T-helper 2 cell treated with Interferon-gamma antibody and Interleukin-4, amounts not matched to agents 5 μg/mL and 100 μg/mL, for 36 hours (primary cell): Measurements from ENCODE around the gene NELFCD.
"Not testable (repeated sequence)": the region's sequence is repeated elsewhere in the genome, so short reads cannot be mapped to it uniquely, and the experiment has no call there.

Experiments
- DNase-seq: peaks from one replicate; pipeline ENCODE4 v3.0.0; 2021; ENCODE audit warnings: low spot score
- H3K27ac Mint-ChIP-seq: one replicate; pipeline ENCODE4 v1.8.0; 2021; ENCODE audit warnings: mild to moderate bottlenecking, mixed read lengths
- H3K27me3 Mint-ChIP-seq: one replicate; pipeline ENCODE4 v1.8.0; 2021; ENCODE audit warnings: low read depth, mixed read lengths
- H3K36me3 Mint-ChIP-seq: one replicate; pipeline ENCODE4 v1.8.0; 2021; ENCODE audit warnings: low read depth, mixed read lengths
- H3K4me1 Mint-ChIP-seq: one replicate; pipeline ENCODE4 v1.8.0; 2021; ENCODE audit warnings: low read depth, mixed read lengths
- H3K4me3 Mint-ChIP-seq: one replicate; pipeline ENCODE4 v1.8.0; 2022; ENCODE audit warnings: mild to moderate bottlenecking, moderate library complexity, mixed read lengths
- H3K9me3 Mint-ChIP-seq: one replicate; pipeline ENCODE4 v1.8.0; 2021; ENCODE audit warnings: mixed read lengths

The NELFCD gene, protein sequence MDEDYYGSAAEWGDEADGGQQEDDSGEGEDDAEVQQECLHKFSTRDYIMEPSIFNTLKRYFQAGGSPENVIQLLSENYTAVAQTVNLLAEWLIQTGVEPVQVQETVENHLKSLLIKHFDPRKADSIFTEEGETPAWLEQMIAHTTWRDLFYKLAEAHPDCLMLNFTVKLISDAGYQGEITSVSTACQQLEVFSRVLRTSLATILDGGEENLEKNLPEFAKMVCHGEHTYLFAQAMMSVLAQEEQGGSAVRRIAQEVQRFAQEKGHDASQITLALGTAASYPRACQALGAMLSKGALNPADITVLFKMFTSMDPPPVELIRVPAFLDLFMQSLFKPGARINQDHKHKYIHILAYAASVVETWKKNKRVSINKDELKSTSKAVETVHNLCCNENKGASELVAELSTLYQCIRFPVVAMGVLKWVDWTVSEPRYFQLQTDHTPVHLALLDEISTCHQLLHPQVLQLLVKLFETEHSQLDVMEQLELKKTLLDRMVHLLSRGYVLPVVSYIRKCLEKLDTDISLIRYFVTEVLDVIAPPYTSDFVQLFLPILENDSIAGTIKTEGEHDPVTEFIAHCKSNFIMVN

DNA sequence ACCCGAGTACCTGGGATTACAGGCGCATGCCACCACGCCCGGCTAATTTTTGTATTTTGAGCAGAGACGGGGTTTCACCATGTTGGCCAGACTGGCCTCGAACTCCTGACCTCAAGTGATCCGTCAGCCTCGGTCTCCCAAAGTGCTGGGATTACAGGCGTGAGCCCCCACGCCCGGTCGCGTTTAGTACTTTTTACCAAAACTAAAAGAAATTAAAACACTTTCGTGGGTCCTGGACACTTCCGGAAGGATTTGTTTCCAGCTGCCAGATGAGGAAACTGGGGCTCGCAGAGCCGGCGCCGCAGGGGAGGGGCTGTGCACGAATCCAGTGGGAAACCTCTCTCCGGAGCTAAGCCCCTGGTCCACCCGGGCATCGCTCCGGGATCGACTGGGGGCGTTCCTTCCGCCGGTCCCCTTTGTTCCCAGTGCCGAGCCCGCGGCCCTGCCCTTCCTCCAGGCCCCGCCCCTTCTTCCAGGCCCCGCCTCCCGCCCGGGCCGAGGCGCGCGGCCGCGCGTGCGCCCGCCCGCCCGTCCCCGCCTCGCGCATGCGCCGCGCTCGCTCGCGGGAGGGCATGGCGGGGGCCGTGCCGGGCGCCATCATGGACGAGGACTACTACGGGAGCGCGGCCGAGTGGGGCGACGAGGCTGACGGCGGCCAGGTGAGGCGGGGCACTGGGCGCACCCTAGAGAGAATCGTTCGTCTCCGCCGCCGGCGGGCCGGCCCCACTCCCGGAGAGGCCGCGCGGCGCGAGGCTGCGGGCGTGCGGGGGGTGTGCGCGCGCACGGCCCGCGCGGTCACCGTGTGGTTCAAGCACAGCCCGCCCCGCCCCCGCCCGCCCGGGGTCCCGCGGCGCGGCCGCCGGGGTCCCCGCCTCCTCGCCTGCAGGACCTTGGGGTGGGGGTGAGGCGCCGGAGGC, at the start of gene NELFCD:
NELFCD (plus strand) TSS at position 546 of the 917 bp plus-strand sequence; CDS start at position 600, 54 bp downstream.
- Mint-ChIP-seq H3K9me3 (no peaks in the 10 kb centered on the region), H3K27ac (peak within 1 kb of the TSS; percentile 90)

DNA sequence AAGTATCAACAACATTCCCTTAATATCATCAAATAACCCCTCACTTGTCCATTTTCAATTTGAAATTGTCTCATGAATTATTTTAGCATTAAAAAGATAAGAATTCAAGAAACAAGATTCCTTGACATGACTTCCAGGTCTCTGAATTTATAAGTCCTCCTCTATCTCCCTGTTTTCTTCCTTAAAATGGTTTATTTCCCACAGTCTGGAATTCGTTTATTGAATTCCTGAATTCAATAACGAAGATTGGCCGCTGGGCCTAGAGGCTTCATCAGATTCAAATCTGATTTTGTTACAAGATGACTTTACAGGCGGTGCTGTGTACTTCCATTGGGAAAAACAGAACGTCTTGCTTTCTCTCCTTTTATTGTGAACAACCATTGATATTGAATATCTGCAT, 48.9 kb upstream of the NELFCD start:
- Mint-ChIP-seq H3K36me3 (no peaks in the 10 kb centered on the region), H3K27ac (no peak overlapping the region), H3K9me3 (peaks cover 4% of the 10 kb centered on the region), H3K4me1 (no peaks in the 10 kb centered on the region), H3K27me3 (peaks cover 38% of the 10 kb centered on the region), H3K4me3 (no peak overlapping the region)
- DNase-seq, result no peak

More for the DNA sequence above, at the start of gene NELFCD:
- peak within 1 kb of the TSS; percentile 97 for H3K4me3 Mint-ChIP-seq
- peaks cover 20% of the 10 kb centered on the region for H3K36me3 Mint-ChIP-seq
- DNase-seq, result peak; percentile 86
- peaks cover 11% of the 10 kb centered on the region for H3K27me3 Mint-ChIP-seq
- H3K4me1 Mint-ChIP-seq, result peaks cover 29% of the 10 kb centered on the region

DNA sequence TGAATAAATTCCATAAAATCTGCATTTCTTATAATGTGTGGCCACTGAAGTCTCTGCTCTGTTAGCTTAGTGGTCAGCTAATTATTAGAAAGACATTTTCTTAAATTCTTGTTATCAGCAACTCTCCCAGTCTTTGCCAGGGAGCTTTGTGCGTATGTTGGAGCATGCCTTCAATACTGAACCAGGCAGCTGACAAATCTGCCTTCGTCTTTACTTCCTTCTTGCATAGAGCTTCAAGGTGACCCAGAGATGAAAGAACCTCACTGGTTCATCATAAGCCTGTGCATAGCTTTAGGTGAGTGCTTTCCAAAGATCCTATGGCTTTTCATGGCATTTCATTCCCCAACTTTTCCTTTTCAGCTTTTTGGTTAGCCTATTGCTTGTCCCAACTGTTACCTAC, 43.0 kb upstream of the NELFCD start:
- Mint-ChIP-seq H3K27me3 (peaks cover 52% of the 10 kb centered on the region), H3K4me1 (no peaks in the 10 kb centered on the region), H3K27ac (no peak overlapping the region)

DNA sequence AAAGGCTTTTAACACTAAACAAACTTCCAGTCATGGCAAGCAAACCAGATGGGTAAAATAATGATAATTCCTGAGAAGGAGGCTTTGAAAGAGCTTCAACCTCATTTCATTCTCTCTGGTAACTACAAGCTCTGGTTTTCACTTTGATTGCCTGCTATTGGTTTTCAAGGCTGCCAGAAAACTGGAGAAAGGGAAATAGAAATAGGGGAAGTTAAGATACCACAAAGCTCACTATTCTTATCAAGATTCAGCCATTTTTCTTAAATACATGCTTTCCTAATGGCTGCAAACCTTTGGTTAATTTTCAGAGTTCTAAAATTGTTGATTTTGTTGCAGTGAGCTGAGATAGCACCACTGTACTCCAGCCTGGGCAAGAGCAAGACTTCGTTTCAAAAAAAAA, 42.5 kb upstream of the NELFCD start:
- Mint-ChIP-seq H3K27me3 (peaks cover 52% of the 10 kb centered on the region), H3K4me1 (no peaks in the 10 kb centered on the region), H3K36me3 (no peaks in the 10 kb centered on the region), H3K4me3 (no peak overlapping the region), H3K9me3 (peaks cover 4% of the 10 kb centered on the region), H3K27ac (no peak overlapping the region)
- no peak for DNase-seq

More for the DNA sequence above, 43.0 kb upstream of the NELFCD start:
- Mint-ChIP-seq H3K36me3 (no peaks in the 10 kb centered on the region), H3K4me3 (no peak overlapping the region), H3K9me3 (peaks cover 4% of the 10 kb centered on the region)
- DNase-seq, result no peak

DNA sequence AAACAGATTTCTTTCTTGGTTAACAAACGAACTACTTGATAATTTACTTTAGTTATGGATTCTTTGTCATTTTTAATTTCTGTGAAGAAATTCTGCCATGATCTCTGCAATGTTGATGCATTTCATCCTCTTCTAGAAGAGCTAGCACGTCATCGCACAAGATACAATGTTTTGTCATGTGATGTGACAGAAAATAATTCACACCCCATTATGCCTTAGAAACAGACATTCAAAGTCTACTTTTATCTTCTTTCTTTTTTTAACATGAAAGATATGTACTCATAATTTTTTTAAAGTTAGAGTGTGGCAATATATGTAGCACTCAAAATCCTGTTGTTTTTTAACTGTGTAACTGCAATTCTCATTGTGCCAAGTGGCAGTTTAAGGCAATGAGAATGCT, 39.6 kb upstream of the NELFCD start:
- Mint-ChIP-seq H3K4me1 (no peaks in the 10 kb centered on the region), H3K9me3 (no peaks in the 10 kb centered on the region), H3K27me3 (peaks cover 32% of the 10 kb centered on the region), H3K36me3 (no peaks in the 10 kb centered on the region), H3K27ac (no peak overlapping the region), H3K4me3 (no peak overlapping the region)
- DNase-seq, result no peak

DNA sequence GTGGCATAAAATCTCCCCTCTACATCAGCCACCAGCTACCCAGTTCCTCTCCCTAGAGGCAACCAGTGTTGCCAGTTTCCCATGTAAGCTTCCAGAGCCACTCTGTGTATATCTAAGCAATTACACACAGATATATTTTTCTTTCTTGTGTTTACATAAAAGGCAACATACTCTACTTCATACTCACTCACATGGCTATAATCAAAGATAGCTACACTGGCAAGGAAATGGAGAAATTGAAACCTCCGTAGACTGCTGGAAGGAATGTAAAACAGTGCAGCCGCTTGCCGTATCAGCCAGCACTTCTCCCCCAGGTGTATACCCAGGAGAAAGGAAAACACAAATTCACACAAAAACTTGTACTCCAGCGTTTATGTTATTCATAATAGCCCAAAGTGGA, 38.5 kb upstream of the NELFCD start:
- no peak for DNase-seq
- H3K36me3 Mint-ChIP-seq, result no peaks in the 10 kb centered on the region
- H3K27ac Mint-ChIP-seq, result no peak overlapping the region
- H3K27me3 Mint-ChIP-seq, result peaks cover 29% of the 10 kb centered on the region
- H3K9me3 Mint-ChIP-seq, result no peaks in the 10 kb centered on the region
- H3K4me1 Mint-ChIP-seq, result no peaks in the 10 kb centered on the region
- no peak overlapping the region for H3K4me3 Mint-ChIP-seq

DNA sequence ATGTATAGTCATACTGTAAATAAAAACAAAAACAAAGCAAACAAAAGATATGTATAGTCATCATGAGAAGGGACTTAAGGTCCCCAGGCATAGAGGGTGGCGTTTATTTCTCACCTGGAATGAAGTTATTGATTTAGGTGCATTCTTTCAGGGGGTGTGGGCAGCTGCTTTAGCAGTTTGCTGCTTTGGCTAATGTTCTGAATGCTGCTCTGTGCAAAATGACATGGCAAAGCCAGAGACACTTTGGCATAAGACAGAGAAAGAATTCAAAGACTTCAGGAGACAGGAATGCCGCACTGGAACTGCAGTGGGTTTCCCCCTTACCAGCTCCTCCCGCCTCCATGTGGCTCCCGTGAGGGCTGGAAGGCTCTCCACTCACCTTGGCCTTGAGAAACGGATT, 36.4 kb upstream of the NELFCD start:
- no peaks in the 10 kb centered on the region for H3K4me1 Mint-ChIP-seq
- H3K4me3 Mint-ChIP-seq, result no peak overlapping the region
- no peak overlapping the region for H3K27ac Mint-ChIP-seq
- peaks cover 24% of the 10 kb centered on the region for H3K27me3 Mint-ChIP-seq
- H3K9me3 Mint-ChIP-seq, result no peaks in the 10 kb centered on the region
- no peak for DNase-seq
- no peaks in the 10 kb centered on the region for H3K36me3 Mint-ChIP-seq

DNA sequence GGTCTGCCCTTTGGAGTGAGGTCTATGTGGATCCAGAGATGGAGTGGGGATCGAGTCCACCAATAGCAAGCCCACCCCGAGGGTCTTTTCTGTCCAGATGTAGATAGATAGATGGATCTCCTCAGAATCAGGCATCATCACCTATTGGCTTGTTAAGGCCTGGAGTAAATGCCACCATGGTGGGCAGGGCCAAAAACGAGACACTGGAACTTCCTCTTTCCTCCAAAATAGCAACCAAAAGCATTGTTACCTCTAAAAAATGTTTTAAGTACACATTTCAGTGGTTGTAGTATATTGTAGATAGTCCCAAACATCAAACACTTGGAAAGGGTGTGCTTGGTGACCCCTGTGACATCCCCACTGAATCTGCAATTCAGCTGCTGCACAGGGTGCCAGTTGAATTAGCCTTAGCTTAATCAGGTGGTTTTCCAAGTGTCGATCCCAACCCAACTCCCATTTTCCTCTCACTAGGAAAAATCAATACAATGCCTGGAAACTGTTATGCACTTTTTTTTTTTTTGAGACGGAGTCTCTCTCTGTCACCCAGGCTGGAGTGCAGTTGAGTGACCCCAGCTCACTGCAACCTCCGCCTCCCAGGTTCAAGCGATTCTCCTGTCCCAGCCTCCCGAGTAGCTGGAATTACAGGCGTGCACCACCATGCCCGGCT, 35.0 kb upstream of the NELFCD start:
- no peak for DNase-seq
- H3K36me3 Mint-ChIP-seq, result no peaks in the 10 kb centered on the region
- H3K27ac Mint-ChIP-seq, result no peak overlapping the region
- H3K9me3 Mint-ChIP-seq, result no peaks in the 10 kb centered on the region
- H3K4me1 Mint-ChIP-seq, result no peaks in the 10 kb centered on the region
- H3K4me3 Mint-ChIP-seq, result no peak overlapping the region
- H3K27me3 Mint-ChIP-seq, result peaks cover 18% of the 10 kb centered on the region

DNA sequence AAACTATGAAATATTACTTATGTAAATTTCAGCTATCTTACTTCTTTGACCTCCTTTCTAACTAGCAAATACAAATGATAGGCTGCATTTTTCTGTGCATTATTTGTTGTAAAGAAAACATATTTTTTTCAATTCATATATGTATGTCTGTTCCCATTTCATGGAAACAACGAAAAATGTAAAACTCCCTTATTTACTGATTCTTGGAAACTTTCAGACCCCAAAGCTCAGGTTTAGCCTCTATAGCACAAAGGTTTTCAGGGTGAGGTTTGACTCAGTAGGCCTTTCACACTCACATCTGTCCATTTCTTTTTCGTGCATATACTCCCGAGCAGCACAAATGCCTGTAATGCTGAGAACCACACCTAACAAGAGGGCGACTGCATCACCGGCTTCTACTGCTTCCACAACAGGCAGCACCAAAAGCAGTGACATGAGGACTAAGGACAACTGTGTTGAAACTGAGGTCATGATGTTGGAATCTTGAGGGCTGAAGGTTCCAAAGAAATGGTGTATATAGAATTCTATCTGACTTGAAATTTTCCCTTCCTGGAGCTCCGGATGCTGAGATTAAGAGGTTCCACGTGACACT, 33.2 kb upstream of the NELFCD start:
- peaks cover 21% of the 10 kb centered on the region for H3K27me3 Mint-ChIP-seq
- not testable (repeated sequence) for H3K4me3 Mint-ChIP-seq, H3K27ac Mint-ChIP-seq, H3K4me1 Mint-ChIP-seq, DNase-seq, H3K36me3 Mint-ChIP-seq, H3K9me3 Mint-ChIP-seq

DNA sequence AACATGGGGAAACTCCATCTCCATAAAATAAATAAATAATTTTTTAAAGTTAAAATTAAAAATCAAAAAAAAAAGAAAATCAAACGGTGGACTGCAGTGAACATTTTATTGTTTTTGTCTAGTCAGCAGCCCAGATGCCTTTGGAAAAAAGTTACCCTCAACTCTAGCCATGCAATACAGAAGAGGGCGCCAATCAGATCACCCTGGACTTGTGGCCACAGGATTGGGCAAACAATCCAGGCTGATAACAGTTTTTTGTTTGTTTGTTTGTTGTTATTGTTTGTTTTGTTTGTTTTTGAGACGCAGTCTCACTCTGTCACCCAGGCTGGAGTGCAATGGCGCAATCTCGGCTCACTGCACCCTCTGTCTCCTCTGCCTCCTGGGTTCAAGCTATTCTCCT, 30.5 kb upstream of the NELFCD start:
- no peak overlapping the region for H3K27ac Mint-ChIP-seq
- H3K4me1 Mint-ChIP-seq, result no peaks in the 10 kb centered on the region
- no peak for DNase-seq
- peaks cover 33% of the 10 kb centered on the region for H3K27me3 Mint-ChIP-seq
- H3K36me3 Mint-ChIP-seq, result no peaks in the 10 kb centered on the region
- no peaks in the 10 kb centered on the region for H3K9me3 Mint-ChIP-seq
- no peak overlapping the region for H3K4me3 Mint-ChIP-seq

DNA sequence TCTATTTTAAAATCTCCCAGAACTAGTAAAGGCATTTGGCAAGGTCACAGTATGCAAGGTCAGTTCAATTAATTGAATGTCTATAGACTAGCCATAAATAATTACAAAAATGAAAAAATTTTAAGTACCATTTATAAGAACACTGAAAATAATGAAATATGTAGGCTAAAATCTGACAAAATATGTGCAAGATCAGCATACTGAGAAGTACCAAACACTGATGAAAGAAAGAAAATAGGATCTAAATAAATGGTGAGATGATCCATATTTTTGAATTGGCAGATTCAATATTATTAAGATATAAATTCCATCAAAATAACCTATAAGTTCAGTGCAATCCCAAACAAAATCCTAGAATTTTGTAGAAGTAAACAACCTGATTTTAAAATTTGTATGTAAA, 28.0 kb upstream of the NELFCD start:
- Mint-ChIP-seq H3K36me3 (no peaks in the 10 kb centered on the region), H3K27ac (no peak overlapping the region), H3K4me3 (no peak overlapping the region), H3K9me3 (no peaks in the 10 kb centered on the region), H3K4me1 (no peaks in the 10 kb centered on the region), H3K27me3 (peaks cover 31% of the 10 kb centered on the region)
- no peak for DNase-seq

DNA sequence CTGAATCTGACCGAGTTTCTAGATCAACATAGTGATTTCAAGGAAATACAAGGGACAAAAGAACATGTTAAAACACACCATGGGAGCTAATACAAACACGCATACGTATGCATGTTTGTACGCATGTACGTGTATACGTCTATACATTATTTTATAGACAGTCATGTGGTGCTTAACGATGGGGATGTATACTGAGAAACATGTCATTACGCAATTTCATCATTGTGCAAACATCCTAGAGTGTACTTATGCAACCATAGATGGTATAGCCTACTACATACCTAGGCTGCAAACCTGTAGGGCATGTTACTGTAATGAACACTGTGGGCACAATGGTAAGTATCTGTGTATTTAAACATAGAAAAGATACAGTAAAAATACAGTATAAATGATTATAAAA, 25.0 kb upstream of the NELFCD start:
- Mint-ChIP-seq H3K4me3 (no peak overlapping the region), H3K27me3 (peaks cover 35% of the 10 kb centered on the region), H3K9me3 (no peaks in the 10 kb centered on the region), H3K36me3 (no peaks in the 10 kb centered on the region), H3K4me1 (no peaks in the 10 kb centered on the region), H3K27ac (no peak overlapping the region)
- DNase-seq, result no peak

DNA sequence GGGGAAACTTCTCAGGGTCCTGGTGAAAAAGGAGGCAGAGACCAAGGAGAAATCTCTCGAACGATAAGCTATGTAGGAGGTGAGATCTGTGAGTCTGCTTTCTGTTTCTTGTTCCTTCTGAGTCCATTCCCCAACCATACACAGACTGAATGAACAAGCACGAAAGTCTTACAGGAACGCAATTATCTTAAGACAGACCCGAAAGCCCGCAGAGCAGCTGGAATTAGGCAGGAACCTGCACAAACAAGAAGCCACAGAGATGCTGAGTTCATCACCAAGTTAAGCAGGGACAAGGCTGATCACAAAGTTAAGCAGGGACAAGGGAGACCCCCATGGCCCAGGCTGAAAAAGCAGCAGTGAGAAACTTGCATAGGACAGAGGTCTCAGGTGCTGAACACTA, 21.4 kb upstream of the NELFCD start:
- Mint-ChIP-seq H3K4me1 (no peaks in the 10 kb centered on the region), H3K9me3 (no peaks in the 10 kb centered on the region), H3K4me3 (no peak overlapping the region), H3K27me3 (peaks cover 25% of the 10 kb centered on the region), H3K27ac (no peak overlapping the region), H3K36me3 (no peaks in the 10 kb centered on the region)
- no peak for DNase-seq
